ENCODE measurements around the gene HUWE1. TPM values are rescaled to one million over a fixed set of nuclear protein-coding genes. Genes with fewer than 3 reads are reported as not detected.

Gene HUWE1
- total and polyA plus RNA-seq, 9 of the 15 experiments (the other 6 are each of a cell fraction or from before 2014, with no cell fraction given), result 23.9 to 204 (median 65.1) TPM

DNA sequence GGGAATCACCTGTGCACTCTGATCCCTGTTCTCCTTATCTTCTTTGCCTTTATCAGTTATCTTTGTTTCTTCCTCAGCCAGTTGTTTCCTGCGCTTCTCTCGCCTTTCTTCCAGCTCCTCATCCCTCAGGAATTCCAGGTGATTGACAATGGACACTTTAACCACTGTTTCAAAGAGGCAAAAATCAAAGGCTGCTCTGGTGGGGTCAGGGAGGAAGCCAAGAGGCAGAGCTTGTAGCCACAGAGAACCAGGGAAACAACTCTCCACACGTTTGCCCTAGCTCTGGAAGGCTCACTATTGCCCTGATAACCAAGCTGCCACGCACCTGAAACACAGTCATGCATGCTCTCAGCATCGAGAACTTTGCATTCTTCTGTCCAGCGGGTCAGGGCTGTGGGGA lies 127.9 kb downstream of the HUWE1 start:
- no peak overlapping the region for H2AFZ ChIP-seq (ENCODE audit: low read depth, low read length)
- H3K9me1 ChIP-seq (ENCODE audit: control insufficient read depth, insufficient read depth, low read length), result peaks cover 2% of the 10 kb centered on the region
- WGBS (ENCODE audit: insufficient coverage, low coverage, missing lambda C conversion rate), result 92% methylated on average over 5 of the region's 6 CpGs
- no peaks in the 10 kb centered on the region for H4K20me1 ChIP-seq (replicated peaks; ENCODE audit: control insufficient read depth, insufficient read depth, low read length)
- POLR2A ChIA-PET, result interaction anchor here (0.6 kb wide), 1 partner anchor 8 kb away, joined by 4 read pairs; no protein-coding TSS in a partner anchor
- no peak overlapping the region for H3K27ac ChIP-seq (ENCODE audit: extremely low read depth, low read depth, low read length)
- no peaks in the 10 kb centered on the region; a peak in 1 of 5 replicates for H3K4me1 ChIP-seq (replicated peaks in 1 of 2; ENCODE audit: control insufficient read depth in 2 of 2, insufficient read depth in 2 of 2, low read length in 2 of 2)
- no peak overlapping the region for H3K9ac ChIP-seq (ENCODE audit: insufficient read depth in 1 of 2, low read depth in 2 of 2, low read length in 2 of 2)
- H3K27me3 ChIP-seq (ENCODE audit: control insufficient read depth in 2 of 2, insufficient read depth in 2 of 2, low read length in 2 of 2), result no peaks in the 10 kb centered on the region
- intact Hi-C loops (cut with micrococcal nuclease) (no loop called here), in situ Hi-C loops (cut with MboI) (no loop called here)
- DNase-seq (ENCODE audit: extremely low read depth in 1 of 4, low spot score in 3 of 4) (no peak), FAIRE-seq (no peak), ATAC-seq (no peak)
- TF ChIP-seq, protein P1, sequence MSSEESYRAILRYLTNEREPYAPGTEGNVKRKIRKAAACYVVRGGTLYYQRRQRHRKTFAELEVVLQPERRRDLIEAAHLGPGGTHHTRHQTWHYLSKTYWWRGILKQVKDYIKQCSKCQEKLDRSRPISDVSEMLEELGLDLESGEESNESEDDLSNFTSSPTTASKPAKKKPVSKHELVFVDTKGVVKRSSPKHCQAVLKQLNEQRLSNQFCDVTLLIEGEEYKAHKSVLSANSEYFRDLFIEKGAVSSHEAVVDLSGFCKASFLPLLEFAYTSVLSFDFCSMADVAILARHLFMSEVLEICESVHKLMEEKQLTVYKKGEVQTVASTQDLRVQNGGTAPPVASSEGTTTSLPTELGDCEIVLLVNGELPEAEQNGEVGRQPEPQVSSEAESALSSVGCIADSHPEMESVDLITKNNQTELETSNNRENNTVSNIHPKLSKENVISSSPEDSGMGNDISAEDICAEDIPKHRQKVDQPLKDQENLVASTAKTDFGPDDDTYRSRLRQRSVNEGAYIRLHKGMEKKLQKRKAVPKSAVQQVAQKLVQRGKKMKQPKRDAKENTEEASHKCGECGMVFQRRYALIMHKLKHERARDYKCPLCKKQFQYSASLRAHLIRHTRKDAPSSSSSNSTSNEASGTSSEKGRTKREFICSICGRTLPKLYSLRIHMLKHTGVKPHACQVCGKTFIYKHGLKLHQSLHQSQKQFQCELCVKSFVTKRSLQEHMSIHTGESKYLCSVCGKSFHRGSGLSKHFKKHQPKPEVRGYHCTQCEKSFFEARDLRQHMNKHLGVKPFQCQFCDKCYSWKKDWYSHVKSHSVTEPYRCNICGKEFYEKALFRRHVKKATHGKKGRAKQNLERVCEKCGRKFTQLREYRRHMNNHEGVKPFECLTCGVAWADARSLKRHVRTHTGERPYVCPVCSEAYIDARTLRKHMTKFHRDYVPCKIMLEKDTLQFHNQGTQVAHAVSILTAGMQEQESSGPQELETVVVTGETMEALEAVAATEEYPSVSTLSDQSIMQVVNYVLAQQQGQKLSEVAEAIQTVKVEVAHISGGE (CRISPR knock-in tag; IDR thresholded peaks at IDR 0.05), result no peak
- no peak for TF ChIP-seq RBM39 (optimal IDR thresholded peaks at IDR 0.05; ENCODE audit: low read depth, low read length)
- TF ChIP-seq, protein P2, sequence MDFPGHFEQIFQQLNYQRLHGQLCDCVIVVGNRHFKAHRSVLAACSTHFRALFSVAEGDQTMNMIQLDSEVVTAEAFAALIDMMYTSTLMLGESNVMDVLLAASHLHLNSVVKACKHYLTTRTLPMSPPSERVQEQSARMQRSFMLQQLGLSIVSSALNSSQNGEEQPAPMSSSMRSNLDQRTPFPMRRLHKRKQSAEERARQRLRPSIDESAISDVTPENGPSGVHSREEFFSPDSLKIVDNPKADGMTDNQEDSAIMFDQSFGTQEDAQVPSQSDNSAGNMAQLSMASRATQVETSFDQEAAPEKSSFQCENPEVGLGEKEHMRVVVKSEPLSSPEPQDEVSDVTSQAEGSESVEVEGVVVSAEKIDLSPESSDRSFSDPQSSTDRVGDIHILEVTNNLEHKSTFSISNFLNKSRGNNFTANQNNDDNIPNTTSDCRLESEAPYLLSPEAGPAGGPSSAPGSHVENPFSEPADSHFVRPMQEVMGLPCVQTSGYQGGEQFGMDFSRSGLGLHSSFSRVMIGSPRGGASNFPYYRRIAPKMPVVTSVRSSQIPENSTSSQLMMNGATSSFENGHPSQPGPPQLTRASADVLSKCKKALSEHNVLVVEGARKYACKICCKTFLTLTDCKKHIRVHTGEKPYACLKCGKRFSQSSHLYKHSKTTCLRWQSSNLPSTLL (IDR thresholded peaks at IDR 0.05), result no peak
- TF ChIP-seq CBX5 (IDR thresholded peaks at IDR 0.05; ENCODE audit: borderline replicate concordance, low read depth), result no peak
- TF ChIP-seq MEF2A (IDR thresholded peaks at IDR 0.05; ENCODE audit: control insufficient read depth, low read depth, low read length), result no peak
- TF ChIP-seq CBFA2T2 (conservative IDR thresholded peaks at IDR 0.05), result no peak
- TF ChIP-seq MCM3 (IDR thresholded peaks at IDR 0.05), result no peak
- TF ChIP-seq TCF3 (CRISPR knock-in tag; IDR thresholded peaks at IDR 0.05), result no peak
- no peak for TF ChIP-seq ZNF668 (CRISPR knock-in tag; IDR thresholded peaks at IDR 0.05)
- TF ChIP-seq, protein P3, sequence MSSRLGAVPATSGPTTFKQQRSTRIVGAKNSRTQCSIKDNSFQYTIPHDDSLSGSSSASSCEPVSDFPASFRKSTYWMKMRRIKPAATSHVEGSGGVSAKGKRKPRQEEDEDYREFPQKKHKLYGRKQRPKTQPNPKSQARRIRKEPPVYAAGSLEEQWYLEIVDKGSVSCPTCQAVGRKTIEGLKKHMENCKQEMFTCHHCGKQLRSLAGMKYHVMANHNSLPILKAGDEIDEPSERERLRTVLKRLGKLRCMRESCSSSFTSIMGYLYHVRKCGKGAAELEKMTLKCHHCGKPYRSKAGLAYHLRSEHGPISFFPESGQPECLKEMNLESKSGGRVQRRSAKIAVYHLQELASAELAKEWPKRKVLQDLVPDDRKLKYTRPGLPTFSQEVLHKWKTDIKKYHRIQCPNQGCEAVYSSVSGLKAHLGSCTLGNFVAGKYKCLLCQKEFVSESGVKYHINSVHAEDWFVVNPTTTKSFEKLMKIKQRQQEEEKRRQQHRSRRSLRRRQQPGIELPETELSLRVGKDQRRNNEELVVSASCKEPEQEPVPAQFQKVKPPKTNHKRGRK (tag; IDR thresholded peaks at IDR 0.05), result no peak
- TF ChIP-seq NBN (IDR thresholded peaks at IDR 0.05; ENCODE audit: low read depth), result no peak
- H3K36me3 ChIP-seq (ENCODE audit: control insufficient read depth, insufficient read depth, low read length), result peaks cover 93% of the 10 kb centered on the region
- CTCF ChIA-PET (ENCODE audit: low intra/inter-chr PET ratio), result no interaction called here
- no peaks in the 10 kb centered on the region for H3K9me3 ChIP-seq (replicated peaks; ENCODE audit: control insufficient read depth, insufficient read depth, low read depth, low read length)
- BruUV-seq (replicated peaks), result no TSS peak
- no peaks in the 10 kb centered on the region for H3K79me2 ChIP-seq (ENCODE audit: control insufficient read depth, insufficient read depth, low read length)
- no peak overlapping the region for H3K4me2 ChIP-seq (ENCODE audit: insufficient read depth, low read length)
- H3K4me3 ChIP-seq, result no peak overlapping the region

Measured in K562 (cell line).